ENCODE measurements around the gene PRSS22.

The PRSS22 gene

GRCh38 chr16:2827831-2828520, 30.0 kb downstream of the PRSS22 start:
- DNase-seq = no peak

GRCh38 chr16:2827374-2827791, 30.6 kb downstream of the PRSS22 start:
- DNase-seq = no peak

GRCh38 chr16:2826591-2827373, 31.2 kb downstream of the PRSS22 start:
- DNase-seq = no peak

- no peak for DNase-seq
Observed at GRCh38 chr16:2825906-2826305, 32.1 kb downstream of the PRSS22 start.

- DNase-seq = no peak
Observed at GRCh38 chr16:2825049-2825742, 32.8 kb downstream of the PRSS22 start.

- DNase-seq = no peak
Observed at GRCh38 chr16:2824626-2825025, 33.3 kb downstream of the PRSS22 start.

- no peak for DNase-seq
Observed at GRCh38 chr16:2822496-2822895, 35.5 kb downstream of the PRSS22 start.

GRCh38 chr16:2822158-2822495, 35.8 kb downstream of the PRSS22 start:
- no peak for DNase-seq

GRCh38 chr16:2821487-2822157, 36.3 kb downstream of the PRSS22 start:
- no peak for DNase-seq

GRCh38 chr16:2820836-2821486, 37.0 kb downstream of the PRSS22 start:
- DNase-seq = no peak

- no peak for DNase-seq
Observed at GRCh38 chr16:2819939-2820835, 37.8 kb downstream of the PRSS22 start.

- no peak for DNase-seq
Observed at GRCh38 chr16:2819179-2819938, 38.6 kb downstream of the PRSS22 start.

- no peak for DNase-seq
Observed at GRCh38 chr16:2818272-2818876, 39.6 kb downstream of the PRSS22 start.

- no peak for DNase-seq
Observed at GRCh38 chr16:2817340-2818271, 40.4 kb downstream of the PRSS22 start.

GRCh38 chr16:2816751-2817339, 41.1 kb downstream of the PRSS22 start, which contains the start of gene PRSS21:
PRSS21 (plus strand) TSS chr16:2817237; CDS start chr16:2817269, 32 bp downstream.
- no peak for DNase-seq

- DNase-seq = no peak
Observed at GRCh38 chr16:2815299-2815771, 42.6 kb downstream of the PRSS22 start.

GRCh38 chr16:2814551-2815298, 43.2 kb downstream of the PRSS22 start:
- no peak for DNase-seq

- no peak for DNase-seq
Observed at GRCh38 chr16:2813771-2814221, 44.2 kb downstream of the PRSS22 start.
